ENCODE results near the gene SCAF4.
"Not testable (repeated sequence)": the region's sequence is repeated elsewhere in the genome, so short reads cannot be mapped to it uniquely, and the experiment has no call there.

SCAF4 gene

GRCh38 chr21:31668651-31669491 lies 63.0 kb downstream of the SCAF4 start:
- DNase-seq: no peak

- DNase-seq: no peak
These were observed 64.3 kb downstream of the SCAF4 start for GRCh38 chr21:31667639-31668038.

GRCh38 chr21:31667132-31667531 lies 64.8 kb downstream of the SCAF4 start:
- no peak for DNase-seq

- no peak for DNase-seq
These were observed 65.4 kb downstream of the SCAF4 start for GRCh38 chr21:31666445-31667010.

- DNase-seq: not testable (repeated sequence)
These were observed 66.0 kb downstream of the SCAF4 start for GRCh38 chr21:31665869-31666268.

GRCh38 chr21:31665397-31665796 lies 66.5 kb downstream of the SCAF4 start:
- DNase-seq: peak in 1 of 4 experiments; percentile 4

- DNase-seq: no peak
These were observed 68.2 kb downstream of the SCAF4 start for GRCh38 chr21:31663584-31664249.

- no peak for DNase-seq
These were observed 71.3 kb downstream of the SCAF4 start for GRCh38 chr21:31660591-31660990.

GRCh38 chr21:31660259-31660565 lies 71.7 kb downstream of the SCAF4 start:
- no peak for DNase-seq

- peak; percentile 82 to 96 (median 92) for DNase-seq
These were observed 72.2 kb downstream of the SCAF4 start, which contains the start of gene SOD1 for GRCh38 chr21:31659536-31660258. Gene SOD1, plus strand, starts transcription at chr21:31659693. Its CDS starts 77 bp downstream, at chr21:31659770.

GRCh38 chr21:31659286-31659535 lies 72.7 kb downstream of the SCAF4 start:
- DNase-seq: no peak

GRCh38 chr21:31658053-31658452 lies 73.9 kb downstream of the SCAF4 start:
- no peak for DNase-seq

GRCh38 chr21:31656199-31657095 lies 75.5 kb downstream of the SCAF4 start:
- DNase-seq: no peak

- peak in 2 of 4 experiments; percentile 6 to 14 for DNase-seq
These were observed 76.9 kb downstream of the SCAF4 start for GRCh38 chr21:31654821-31655580.

GRCh38 chr21:31654340-31654739 lies 77.6 kb downstream of the SCAF4 start:
- DNase-seq: no peak

GRCh38 chr21:31651491-31651890 lies 80.4 kb downstream of the SCAF4 start:
- DNase-seq: not testable (repeated sequence)

- no peak for DNase-seq
These were observed 81.0 kb downstream of the SCAF4 start for GRCh38 chr21:31650930-31651329.

GRCh38 chr21:31647650-31648049 lies 84.3 kb downstream of the SCAF4 start:
- no peak for DNase-seq

- DNase-seq: no peak
These were observed 87.3 kb downstream of the SCAF4 start for GRCh38 chr21:31644643-31645042.

GRCh38 chr21:31641416-31641922 lies 90.4 kb downstream of the SCAF4 start:
- no peak for DNase-seq

- DNase-seq: no peak
These were observed 95.0 kb downstream of the SCAF4 start for GRCh38 chr21:31636874-31637273.

- DNase-seq: no peak
These were observed 96.9 kb downstream of the SCAF4 start for GRCh38 chr21:31634993-31635392.

All from activated naive CD4-positive, alpha-beta T cell (primary cell).